Hematopoietic multipotent progenitor cell treated with erythropoietin and hydrocortisone succinate and interleukin-3 and kit ligand, for 15 days (in vitro differentiated cells): ENCODE results near the gene DDB1.
A peak's percentile ranks its signal among the peaks of the same experiment; 100 is the strongest.

Experiments
- DNase-seq: peaks from one replicate; pipeline ENCODE4 v3.0.0-alpha.2; 2015; ENCODE audit warnings: low spot score

The DDB1 gene

DNA sequence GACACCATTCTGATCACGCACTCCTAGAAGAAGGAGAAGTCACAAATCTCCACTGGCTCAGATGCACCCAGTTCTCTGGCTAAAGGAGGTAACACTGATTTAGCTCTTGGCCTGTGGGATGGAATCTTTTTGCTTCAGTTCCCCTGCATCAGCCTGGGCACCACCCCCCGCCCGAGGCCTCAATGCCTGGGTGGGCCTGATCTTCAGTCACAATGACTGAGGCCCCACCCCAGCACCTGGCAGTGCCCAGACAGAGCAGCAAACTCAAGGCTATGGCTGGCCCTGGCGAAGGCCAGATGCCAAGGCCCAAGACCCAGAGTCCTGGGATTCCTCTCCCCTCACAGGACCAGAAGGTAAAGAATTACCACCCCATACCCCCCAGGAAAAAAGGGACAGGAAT, 23.8 kb upstream of the DDB1 start:
- DNase-seq, result no peak

DNA sequence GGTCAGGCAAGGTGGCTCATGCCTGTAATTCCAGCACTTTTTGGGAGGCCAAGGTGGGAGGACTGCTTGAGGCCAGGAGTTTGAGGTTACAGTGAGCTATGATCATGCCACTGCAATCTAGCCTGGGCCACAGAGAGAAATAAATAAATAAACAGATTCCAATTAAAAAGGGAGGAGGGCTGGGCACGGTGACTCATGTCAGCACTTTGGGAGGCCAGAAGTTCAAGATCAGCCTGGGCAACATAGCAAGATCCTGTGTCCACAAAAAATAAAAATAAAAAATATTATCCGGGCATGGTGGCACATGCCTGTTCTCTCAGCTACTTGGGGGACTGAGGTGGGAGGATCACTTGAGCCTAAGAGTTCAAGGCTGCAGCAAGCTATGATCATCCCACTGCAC, 21.3 kb upstream of the DDB1 start:
- DNase-seq, result no peak

DNA sequence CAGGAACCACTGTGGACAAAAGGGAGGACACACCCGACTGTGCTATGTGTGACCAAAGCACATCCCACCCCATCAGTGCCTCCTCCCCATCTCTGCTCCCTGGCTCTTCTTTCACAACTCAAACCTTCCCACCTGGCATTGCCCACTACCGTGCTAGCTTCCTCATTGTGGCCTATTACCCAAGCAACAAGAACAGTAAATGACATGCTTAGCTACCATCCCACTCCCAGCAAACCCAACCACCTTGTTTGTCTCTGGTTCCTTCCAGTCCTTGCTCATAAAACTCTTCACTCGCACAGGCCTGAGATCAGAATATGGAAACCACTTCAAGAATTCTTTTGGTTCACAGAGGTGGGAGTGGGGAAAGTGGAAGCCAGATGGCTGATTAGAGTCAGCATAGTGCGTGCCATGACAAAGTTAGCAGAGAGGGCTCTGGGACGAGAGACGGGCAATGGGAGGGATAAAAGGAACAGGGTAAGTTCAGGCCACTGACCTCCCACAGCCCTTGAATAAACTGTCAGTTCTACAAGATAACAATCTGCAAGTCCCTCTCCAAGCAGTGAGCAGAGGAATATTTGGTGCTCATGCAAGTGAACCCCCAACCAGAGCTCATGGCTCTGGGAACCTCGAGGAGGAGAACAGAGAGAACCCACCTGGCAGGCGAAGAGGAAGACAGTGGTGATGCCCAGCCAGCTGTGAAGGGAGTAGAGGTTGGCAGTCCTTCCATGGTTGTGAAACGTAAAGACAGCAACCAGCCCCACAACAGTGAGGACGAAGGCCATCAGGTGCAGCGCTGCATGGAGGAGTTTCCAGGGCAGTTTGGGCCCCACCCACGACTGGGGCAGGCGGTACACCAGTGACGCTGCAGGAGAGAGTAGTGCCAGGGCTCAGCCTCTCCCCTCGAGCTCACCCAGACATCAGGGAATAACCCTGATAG, 20.5 kb upstream of the DDB1 start:
- DNase-seq, result peak; percentile 27

DNA sequence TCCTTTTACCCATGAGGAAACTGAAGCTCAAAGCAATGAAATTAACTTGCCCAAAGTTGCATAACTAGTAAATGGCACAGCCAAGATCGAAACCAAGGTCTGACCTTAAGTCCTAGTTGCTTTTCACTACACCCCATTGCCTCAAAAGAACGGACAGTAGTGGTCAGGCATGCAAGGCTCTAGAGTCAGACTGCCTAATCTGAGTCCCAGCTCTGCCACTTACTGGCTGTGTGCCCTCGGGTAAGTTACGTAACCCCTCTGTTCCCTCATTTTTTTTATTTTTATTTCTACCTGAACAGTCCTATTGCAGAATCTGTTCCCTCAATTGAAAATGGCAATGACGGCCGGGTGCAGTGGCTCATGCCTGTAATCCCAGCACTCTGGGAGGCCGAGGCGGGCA, 19.1 kb upstream of the DDB1 start:
- DNase-seq, result no peak

DNA sequence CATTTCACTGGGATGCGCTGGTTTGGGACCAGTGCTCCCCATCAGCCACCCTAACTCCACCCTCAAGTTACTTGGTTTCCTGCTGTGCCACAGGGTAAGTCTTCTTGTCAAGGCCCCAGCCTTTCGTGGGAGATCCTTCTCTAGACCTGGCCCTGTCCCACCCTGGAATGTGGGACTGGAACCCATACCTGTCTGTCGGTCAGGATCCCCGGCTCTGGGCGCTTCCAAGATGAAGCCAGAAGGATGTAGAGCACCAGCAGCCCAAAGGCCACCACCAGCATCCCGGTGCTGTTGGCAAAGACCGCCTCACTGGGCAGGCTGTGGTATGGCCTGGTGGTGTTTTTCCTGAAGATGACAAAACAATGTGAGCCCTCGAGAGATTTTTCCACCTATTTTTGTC, 17.9 kb upstream of the DDB1 start:
- DNase-seq, result no peak

DNA sequence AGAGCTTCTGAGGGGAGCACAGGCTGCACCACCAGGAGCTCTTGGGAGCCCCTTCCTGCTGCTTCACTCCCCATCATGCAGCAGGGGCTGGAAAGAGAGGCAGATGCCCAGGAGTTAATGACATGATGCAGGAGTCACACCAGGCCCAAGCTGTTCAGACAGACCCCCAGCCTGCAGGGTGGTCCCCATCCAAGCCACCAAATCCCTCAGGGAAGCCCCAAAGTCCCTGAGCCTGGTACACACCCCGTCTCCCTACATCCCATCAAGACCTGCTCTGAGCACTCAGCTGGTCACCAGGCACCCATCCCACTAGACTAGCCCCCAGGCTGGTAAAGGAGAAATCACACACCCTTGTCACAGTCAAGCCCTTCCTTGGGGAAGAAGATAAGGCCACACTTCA, 17.4 kb upstream of the DDB1 start:
- no peak for DNase-seq

DNA sequence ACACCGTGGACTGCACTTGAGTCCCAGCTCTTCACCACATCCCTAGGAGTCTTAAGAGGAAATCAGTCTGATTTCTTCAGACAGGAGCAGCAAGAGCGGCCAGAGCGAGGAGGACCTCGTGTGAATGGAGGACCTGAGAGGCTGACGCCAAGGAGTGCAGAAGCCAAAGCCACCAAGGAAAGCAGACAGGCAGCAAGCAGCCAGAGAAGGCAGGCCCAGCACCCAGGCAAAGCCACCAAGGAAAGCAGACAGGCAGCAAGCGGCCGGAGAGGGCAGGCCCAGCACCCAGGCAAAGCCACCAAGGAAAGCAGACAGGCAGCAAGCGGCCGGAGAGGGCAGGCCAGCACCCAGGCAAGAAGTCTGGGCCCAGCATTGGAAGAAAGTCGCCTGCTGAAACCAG, 17.0 kb upstream of the DDB1 start:
- DNase-seq, result no peak

DNA sequence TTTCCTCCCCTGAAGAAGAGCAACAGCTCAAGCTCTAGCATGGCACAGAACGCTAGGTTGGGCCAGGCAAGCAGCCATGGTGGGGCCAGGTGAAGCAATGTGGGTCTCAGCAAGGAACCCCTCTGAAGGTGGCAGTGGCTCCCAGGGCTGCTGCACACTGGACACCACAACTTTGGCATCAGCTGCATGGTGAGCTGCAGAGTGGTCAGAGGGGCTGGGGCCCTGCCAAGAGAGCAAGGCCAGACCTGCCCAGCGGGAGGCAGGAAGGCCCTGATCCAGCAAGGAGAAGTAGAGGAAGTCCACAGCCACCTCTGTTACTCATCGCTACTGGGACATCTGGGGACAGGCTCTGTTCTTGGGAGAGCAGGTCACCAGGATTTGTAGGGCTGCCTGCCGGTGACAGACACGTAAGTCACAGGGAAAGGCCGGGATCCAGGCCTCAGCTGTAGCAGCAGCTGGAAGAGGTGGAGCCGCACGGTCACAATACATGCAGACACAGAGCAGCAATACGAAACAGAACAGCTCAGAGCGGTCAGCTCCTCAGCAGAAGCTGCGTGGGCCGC, 16.4 kb upstream of the DDB1 start:
- no peak for DNase-seq

DNA sequence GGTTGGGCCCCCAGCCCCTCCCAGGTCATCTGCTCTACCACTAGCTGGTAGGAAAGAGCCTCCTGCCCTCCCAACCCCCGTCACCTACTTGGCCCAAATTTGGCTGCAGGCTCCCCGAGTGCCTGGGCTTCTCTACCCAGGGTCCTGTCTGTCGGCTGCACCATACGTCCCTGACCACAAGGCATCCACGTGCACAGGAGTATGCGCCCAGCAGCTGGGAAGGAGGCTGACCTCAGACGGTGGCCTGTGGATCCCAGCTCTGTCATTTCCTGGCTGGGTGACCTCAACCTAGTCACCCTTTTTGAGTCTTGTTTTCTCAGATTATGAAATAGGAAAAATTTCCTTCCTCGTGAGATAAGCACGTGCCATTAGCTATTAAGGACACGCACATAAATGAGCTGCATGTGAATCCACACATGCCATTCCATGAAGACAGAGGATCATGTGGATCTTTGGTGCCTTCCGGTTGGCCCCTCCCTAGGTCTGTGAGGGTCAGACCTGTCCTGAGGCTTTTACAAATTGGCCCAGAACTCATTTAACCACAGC, 15.1 kb upstream of the DDB1 start:
- no peak for DNase-seq

DNA sequence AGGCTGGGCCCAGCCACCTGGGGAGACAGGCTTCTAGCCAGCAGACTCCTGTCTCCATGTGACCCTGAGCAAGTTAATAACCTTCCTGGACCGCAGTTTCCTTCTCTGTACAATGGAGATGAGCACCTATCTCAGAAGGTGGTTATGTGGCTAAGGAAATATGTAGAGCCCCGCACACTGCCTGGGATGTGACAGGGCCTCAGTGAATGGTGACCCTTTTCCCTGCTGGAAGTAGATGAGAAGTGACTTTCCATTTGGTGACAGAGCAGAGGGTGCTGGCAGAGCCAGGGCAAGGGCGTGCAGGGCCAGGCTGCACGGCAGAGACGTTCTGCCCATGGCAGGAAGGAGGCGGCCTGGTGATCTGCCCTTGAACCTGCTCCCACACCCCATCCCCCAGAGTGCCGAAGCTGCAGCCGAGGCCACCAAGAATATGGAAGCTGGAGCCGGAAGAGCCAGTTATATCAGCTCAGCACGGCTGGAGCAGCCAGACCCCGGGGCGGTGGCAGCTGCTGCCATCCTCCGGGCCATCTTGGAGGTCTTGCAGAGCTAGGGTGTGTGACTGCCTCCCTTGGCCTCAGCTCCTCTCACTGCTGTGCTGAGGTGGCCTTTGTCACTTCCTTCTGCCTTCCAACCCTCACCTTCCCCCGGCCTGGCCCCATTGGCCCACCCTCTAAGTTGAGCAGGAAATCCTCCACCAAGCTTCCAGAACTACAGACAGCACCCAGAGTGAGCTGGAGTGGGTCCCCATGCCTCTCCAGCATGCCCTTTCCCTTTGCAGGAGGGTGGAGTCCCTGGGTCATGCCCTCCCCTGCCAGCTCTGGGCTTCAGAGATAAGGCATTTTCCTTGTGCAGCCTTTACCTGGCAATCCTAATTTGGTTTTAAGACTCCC, 13.3 kb upstream of the DDB1 start:
- DNase-seq, result peak; percentile 84

DNA sequence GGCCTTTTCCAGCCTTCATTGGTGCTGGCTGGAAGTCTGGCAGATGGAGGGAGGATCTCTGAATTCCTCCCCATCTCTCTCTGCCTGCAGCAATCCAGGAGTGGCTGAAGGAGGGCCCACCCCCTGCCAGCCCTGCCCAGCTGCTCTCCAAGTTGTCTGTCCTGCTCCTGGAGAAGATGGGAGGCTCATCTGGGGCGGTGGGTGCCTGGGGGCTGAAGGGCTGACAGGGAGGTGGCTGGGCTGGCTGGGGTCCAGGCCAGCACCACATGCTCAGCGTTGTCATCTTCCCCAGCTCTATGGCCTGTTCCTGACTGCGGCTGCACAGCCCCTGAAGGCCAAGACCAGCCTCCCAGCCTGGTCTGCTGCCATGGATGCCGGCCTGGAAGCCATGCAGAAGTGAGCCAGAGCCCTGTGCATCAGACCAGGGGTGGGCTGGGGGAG, 12.3 kb upstream of the DDB1 start:
- DNase-seq, result no peak

DNA sequence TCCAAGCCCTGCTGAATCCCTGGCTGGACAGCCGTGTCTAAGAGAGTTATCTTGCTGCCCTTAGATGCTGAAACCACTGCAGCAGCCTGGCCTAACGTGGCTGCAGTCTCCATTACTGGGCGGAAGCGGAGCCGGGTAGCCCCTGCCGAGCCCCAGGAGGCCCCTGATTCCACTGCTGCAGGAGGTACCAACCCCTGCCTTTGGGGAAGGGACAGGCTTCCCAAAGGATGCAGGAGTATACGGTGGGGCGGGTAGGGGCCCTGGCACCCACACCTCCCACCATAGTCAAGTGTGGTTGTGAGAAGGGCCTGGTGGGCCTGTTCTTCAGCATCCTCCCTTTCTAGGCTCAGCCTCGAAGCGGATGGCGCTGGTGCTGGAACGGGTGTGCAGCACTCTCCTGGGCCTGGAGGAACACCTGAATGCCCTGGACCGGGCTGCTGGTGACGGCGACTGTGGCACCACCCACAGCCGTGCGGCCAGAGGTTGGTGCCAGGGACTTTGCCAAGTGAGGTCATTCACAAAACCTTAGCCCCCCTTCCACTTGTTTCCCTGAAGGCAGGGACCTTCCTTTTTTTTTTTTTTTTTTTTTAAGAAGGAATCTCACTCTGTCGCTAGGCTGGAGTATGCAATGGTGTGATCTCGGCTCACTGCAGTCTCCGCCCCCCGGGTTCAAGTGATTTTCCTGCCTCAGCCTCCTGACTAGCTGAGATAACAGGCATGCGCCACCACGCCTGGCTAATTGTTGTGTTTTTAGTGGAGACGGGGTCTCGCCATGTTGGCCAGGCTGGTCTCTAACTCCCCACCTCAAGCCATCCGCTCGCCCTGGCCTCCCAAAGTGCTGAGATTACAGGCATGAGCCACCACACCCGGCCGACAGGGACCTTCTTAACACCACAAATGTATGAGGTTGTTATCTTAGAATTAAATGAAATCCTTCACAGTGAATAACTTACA, 11.2 kb upstream of the DDB1 start:
- peak; percentile 34 for DNase-seq

DNA sequence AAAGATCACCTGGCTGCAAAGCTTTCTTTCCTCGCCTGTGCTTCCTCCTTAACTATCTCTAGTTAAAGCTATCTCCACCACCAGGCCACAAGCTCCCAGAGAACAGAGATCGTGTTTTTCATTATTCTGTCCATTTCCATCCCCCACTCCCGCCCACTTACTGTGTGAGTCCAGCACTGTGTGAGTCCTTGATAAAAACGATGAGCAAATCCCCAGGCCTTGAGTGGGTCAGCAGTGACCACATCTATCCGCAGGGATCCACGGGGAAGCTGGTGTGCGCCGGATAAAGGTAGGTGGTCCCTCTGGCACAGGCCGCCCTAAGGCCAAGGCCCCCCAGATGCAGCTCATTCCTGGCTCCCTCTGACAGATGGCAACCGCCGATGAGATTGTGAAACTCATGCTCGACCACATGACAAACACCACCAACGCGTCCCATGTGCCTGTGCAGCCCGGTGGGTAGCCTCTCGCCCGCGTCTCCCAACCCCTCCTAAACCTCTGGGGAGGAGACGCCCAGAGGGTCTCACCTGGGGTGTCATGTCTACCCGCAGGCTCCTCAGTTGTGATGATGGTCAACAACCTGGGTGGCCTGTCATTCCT, 9.4 kb upstream of the DDB1 start:
- DNase-seq, result no peak

DNA sequence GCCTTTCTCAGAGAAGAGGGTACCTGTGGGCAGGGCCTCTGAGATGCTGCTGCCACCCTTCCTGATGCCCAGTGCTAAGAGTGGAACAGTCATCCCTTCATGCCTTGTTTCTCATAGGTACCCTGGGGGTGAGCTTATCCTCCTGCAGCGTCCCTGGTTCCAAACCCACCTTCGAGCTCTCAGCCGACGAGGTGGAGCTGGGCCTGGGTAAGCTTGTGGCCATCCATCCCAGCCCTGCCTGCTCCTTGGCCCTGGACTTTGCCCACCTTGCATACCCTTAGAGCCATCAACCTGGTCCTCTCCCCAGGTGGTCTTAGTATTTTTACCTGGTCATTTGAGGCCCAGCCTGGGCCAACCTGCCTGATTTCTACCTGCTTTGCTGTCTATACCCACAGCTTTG, 8.8 kb upstream of the DDB1 start:
- no peak for DNase-seq

DNA sequence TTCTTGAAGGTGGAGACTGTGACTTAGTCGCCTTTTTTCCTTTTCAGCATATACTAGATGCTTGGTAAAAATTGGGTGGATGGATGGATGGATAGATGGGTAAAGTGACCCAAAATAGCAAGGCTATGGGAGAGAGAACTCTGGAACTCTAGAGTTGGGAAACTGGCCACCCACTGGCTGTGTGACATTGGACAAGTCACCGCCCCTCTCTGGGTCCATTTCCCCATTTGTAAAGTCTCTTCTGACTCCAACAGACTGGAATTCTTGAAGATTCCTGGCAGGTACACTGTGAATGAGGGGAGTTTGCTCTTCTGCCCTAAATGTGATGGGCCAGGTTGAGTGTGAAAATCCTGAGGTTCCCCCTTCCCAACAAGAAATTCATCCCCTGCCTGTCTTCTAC, 8.1 kb upstream of the DDB1 start:
- no peak for DNase-seq

DNA sequence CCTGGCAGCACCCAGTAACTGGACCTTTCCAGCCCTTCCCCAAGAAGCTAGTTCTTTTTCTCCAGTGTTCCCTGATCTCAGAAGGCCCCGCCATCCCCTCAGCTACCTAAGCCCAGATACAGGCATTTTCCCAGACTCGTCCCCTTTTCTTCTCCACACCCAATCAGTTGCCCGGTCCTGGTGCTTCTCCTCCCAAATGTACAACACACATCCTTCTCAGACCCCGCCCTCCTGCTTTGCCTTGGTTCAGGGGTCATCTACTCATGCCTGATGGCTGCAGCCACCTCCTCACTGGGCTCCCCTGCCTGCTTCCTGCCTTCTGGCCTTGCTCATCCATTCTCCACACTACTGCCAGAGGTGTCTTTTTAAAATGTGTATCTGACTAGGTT, 6.6 kb upstream of the DDB1 start:
- DNase-seq, result no peak

DNA sequence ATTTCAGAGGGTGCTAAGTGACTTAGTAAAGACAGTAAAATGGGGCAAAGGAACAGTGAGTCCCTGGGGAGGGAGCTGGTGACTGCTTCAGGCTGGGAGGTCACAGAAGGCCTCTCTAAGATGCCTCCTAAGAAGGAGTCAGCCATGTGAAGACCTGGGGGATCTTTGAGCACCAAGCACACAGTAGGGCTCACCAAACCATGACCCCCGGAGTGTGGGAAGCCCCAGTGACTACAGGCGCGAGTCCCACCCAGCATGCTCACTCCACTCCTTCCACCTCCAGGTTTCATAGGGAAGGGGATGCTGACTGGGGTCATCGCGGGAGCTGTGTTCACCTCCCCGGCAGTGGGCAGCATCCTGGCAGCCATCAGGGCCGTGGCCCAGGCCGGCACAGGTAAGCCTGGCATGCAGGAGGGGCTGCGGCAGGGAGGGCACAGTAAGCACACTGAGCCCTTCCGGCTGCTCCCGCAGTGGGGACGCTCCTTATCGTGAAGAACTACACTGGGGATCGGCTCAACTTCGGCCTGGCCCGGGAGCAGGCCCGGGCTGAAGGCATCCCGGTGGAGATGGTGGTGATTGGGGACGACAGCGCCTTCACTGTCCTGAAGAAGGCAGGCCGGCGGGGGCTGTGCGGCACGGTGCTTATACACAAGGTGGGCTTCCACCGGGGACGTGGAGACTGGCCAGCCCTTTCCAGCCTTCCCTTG, 6.0 kb upstream of the DDB1 start:
- DNase-seq, result no peak

DNA sequence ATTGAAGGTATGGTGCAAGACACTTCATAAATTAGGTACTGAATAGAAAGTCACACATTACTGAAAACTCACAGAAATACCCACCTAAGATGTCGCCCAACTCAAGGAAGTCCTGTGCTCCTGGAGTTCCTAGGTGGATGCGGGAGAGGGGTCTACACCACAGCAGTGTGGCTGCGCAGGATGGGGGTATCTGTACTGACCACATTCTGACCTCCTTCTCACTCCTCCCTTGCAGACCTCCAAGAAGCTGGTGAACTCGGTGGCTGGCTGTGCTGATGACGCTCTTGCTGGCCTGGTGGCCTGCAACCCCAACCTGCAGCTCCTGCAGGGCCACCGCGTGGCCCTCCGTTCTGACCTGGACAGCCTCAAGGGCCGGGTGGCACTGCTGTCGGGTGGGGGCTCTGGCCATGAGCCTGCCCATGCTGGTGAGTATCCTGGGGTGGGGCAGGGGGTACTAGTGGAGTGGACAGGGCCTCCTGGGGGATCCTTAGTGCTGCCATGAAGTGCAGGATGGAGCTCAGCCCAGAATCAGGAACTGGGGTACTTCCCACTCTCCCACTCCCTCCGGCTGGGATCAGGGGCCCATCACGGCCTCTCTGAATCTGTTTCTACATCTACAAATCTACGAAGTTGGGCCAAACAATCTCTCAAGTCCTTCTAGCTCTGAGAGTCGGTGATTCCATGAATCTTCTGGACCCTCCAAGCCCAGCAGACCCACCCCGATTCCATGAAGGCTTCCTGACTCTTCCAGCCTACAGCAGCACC, 5.0 kb upstream of the DDB1 start:
- no peak for DNase-seq

DNA sequence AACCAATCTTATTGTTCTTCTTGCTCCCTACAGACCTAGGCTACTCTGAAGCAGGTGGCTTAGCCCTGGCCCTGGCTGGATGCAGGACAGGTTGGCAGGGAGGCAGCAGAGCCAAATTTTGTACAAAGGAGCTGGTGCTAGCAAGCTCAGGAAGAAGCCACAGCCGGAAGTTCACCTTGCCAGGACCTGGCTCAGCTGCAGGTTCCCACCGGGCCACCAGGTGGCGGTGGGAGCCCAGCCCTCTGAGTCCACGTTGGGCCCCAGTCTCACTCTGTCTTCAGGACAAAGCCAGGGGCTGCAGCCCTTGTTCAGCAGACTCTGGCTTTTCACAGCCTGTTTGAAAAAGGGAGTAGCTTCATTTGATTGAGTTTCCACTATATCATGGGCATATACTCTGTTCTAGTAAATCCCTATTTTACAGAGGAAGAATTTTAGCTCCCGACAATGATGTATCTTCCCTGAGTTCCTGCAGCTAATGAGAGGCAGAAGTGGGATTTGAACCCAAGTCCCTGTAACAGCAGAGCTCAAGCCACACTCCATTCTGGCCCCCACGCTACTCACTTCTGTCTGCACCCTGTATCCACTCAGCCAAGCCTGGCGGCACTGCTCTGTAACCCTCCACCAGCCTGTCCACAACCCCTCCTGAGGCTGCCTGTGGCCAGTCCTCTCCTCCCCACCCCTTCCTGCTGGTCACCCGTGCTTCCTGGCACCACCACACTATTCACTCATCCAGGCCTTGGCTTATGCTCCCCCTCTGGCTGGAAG, 3.4 kb upstream of the DDB1 start:
- DNase-seq, result peak; percentile 87
